ENCODE measurements around the gene SSTR5.

DNA sequence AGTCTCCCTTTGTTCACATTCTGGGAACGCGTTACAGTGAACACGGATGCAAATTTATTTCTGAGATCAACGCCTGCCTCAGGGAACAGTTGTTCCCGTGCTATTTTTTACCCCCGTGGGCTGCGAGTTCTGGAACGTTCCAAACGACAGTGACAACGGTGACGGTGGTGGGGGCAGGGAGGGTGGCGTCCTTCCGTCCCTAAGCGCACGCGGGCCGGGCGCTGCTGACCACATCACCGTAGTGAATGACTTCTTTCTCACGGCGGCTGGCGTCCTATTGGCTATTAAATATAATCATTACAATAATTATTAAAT lies 45.1 kb upstream of the SSTR5 start:
- no peak for TF ChIP-seq POLR2A (IDR thresholded peaks at IDR 0.05)
- TF ChIP-seq, protein P1, sequence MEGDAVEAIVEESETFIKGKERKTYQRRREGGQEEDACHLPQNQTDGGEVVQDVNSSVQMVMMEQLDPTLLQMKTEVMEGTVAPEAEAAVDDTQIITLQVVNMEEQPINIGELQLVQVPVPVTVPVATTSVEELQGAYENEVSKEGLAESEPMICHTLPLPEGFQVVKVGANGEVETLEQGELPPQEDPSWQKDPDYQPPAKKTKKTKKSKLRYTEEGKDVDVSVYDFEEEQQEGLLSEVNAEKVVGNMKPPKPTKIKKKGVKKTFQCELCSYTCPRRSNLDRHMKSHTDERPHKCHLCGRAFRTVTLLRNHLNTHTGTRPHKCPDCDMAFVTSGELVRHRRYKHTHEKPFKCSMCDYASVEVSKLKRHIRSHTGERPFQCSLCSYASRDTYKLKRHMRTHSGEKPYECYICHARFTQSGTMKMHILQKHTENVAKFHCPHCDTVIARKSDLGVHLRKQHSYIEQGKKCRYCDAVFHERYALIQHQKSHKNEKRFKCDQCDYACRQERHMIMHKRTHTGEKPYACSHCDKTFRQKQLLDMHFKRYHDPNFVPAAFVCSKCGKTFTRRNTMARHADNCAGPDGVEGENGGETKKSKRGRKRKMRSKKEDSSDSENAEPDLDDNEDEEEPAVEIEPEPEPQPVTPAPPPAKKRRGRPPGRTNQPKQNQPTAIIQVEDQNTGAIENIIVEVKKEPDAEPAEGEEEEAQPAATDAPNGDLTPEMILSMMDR (IDR thresholded peaks at IDR 0.05) = no peak
